ENCODE data around the gene CGB7. TPM values are rescaled to one million over a fixed set of nuclear protein-coding genes. Genes with fewer than 3 reads are reported as not detected.

CGB7 gene
- total and polyA plus RNA-seq, 2 of the 13 experiments (the other 11 are each of a cell fraction or from before 2014, with no cell fraction given), result 0.07 TPM; not detected in 1

DNA sequence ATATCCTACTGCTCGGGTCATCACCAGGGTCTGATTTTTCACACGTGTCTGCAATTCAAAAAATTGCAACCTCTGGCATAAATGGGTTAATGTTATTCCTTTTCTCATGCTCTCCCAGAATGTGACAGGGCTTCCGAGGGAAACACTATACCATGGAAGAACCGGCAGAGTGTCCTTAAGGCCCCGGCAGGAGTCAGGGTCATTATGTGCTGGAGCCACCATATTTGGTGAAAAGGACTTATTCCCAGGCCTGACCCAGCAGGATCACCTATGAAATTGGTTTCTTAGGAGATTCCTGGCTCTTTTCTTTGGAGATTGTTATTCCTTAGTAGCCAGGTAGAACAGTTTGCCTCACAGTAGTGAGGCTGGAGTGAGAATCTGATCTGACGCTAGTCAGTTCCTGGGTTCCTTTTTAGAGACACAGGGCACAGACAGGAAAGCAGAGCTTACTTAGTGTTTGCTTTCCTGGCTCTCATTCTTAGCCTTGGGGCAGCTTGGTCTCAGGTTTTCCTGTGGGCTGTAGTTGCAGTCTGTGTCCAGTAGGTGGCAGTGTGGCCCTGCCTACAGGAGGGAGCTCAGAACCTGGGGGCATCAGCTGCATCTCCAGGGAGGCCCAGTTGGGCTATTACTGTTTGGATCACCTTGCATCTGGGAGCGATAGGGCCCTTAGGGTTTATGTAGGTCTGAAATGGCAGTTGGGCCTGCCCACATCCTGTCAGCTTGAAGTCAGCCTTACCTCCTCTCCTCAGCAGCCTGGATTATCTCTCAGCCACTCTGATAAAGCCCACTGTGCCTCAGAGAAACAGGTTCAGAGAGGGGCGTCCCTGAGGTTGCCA lies 40.1 kb upstream of the CGB7 start (continued):
- TF ChIP-seq TP53 (CRISPR knock-in tag; conservative IDR thresholded peaks at IDR 0.05) (no peak), KMT2A (CRISPR knock-in tag; IDR thresholded peaks at IDR 0.05) (no peak), FOXK2 (IDR thresholded peaks at IDR 0.05) (no peak), ZFP41 (CRISPR knock-in tag; IDR thresholded peaks at IDR 0.05; ENCODE audit: borderline replicate concordance) (no peak), YEATS2 (CRISPR knock-in tag; IDR thresholded peaks at IDR 0.05; ENCODE audit: borderline replicate concordance) (no peak), ZNF878 (CRISPR knock-in tag; IDR thresholded peaks at IDR 0.05) (no peak), ZEB1 (IDR thresholded peaks at IDR 0.05; ENCODE audit: insufficient replicate concordance, low read depth) (no peak), ZNF484 (CRISPR knock-in tag; IDR thresholded peaks at IDR 0.05; ENCODE audit: borderline replicate concordance, low read depth) (no peak), STAG1 (CRISPR knock-in tag; IDR thresholded peaks at IDR 0.05) (peak; percentile 90), KLF13 (CRISPR knock-in tag; IDR thresholded peaks at IDR 0.05) (no peak), PHF5A (CRISPR knock-in tag; IDR thresholded peaks at IDR 0.05; ENCODE audit: low read depth, unreplicated experiment) (no peak), ARNT2 (CRISPR knock-in tag; IDR thresholded peaks at IDR 0.05; ENCODE audit: low read depth) (no peak), FIP1L1 (IDR thresholded peaks at IDR 0.05; ENCODE audit: borderline replicate concordance, insufficient read depth, low read depth, low read length) (no peak), KDM2A (CRISPR knock-in tag; IDR thresholded peaks at IDR 0.05; ENCODE audit: borderline replicate concordance, low read depth) (no peak), ZNF264 (CRISPR knock-in tag; IDR thresholded peaks at IDR 0.05) (no peak), SETDB1 (CRISPR knock-in tag; IDR thresholded peaks at IDR 0.05; ENCODE audit: borderline replicate concordance) (no peak), FOSL2 (CRISPR knock-in tag; IDR thresholded peaks at IDR 0.05) (no peak; the same call in 1 of the 2 replicates)
- TF ChIP-seq, protein P1, sequence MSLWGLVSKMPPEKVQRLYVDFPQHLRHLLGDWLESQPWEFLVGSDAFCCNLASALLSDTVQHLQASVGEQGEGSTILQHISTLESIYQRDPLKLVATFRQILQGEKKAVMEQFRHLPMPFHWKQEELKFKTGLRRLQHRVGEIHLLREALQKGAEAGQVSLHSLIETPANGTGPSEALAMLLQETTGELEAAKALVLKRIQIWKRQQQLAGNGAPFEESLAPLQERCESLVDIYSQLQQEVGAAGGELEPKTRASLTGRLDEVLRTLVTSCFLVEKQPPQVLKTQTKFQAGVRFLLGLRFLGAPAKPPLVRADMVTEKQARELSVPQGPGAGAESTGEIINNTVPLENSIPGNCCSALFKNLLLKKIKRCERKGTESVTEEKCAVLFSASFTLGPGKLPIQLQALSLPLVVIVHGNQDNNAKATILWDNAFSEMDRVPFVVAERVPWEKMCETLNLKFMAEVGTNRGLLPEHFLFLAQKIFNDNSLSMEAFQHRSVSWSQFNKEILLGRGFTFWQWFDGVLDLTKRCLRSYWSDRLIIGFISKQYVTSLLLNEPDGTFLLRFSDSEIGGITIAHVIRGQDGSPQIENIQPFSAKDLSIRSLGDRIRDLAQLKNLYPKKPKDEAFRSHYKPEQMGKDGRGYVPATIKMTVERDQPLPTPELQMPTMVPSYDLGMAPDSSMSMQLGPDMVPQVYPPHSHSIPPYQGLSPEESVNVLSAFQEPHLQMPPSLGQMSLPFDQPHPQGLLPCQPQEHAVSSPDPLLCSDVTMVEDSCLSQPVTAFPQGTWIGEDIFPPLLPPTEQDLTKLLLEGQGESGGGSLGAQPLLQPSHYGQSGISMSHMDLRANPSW (CRISPR knock-in tag; IDR thresholded peaks at IDR 0.05; ENCODE audit: borderline replicate concordance), result no peak
- TF ChIP-seq, protein P2, sequence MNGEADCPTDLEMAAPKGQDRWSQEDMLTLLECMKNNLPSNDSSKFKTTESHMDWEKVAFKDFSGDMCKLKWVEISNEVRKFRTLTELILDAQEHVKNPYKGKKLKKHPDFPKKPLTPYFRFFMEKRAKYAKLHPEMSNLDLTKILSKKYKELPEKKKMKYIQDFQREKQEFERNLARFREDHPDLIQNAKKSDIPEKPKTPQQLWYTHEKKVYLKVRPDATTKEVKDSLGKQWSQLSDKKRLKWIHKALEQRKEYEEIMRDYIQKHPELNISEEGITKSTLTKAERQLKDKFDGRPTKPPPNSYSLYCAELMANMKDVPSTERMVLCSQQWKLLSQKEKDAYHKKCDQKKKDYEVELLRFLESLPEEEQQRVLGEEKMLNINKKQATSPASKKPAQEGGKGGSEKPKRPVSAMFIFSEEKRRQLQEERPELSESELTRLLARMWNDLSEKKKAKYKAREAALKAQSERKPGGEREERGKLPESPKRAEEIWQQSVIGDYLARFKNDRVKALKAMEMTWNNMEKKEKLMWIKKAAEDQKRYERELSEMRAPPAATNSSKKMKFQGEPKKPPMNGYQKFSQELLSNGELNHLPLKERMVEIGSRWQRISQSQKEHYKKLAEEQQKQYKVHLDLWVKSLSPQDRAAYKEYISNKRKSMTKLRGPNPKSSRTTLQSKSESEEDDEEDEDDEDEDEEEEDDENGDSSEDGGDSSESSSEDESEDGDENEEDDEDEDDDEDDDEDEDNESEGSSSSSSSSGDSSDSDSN (CRISPR knock-in tag; IDR thresholded peaks at IDR 0.05), result no peak
- TF ChIP-seq, protein P3, sequence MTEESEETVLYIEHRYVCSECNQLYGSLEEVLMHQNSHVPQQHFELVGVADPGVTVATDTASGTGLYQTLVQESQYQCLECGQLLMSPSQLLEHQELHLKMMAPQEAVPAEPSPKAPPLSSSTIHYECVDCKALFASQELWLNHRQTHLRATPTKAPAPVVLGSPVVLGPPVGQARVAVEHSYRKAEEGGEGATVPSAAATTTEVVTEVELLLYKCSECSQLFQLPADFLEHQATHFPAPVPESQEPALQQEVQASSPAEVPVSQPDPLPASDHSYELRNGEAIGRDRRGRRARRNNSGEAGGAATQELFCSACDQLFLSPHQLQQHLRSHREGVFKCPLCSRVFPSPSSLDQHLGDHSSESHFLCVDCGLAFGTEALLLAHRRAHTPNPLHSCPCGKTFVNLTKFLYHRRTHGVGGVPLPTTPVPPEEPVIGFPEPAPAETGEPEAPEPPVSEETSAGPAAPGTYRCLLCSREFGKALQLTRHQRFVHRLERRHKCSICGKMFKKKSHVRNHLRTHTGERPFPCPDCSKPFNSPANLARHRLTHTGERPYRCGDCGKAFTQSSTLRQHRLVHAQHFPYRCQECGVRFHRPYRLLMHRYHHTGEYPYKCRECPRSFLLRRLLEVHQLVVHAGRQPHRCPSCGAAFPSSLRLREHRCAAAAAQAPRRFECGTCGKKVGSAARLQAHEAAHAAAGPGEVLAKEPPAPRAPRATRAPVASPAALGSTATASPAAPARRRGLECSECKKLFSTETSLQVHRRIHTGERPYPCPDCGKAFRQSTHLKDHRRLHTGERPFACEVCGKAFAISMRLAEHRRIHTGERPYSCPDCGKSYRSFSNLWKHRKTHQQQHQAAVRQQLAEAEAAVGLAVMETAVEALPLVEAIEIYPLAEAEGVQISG (CRISPR knock-in tag; IDR thresholded peaks at IDR 0.05), result peak; percentile 29; the same call in 1 of the 2 replicates
- TF ChIP-seq, protein P4, sequence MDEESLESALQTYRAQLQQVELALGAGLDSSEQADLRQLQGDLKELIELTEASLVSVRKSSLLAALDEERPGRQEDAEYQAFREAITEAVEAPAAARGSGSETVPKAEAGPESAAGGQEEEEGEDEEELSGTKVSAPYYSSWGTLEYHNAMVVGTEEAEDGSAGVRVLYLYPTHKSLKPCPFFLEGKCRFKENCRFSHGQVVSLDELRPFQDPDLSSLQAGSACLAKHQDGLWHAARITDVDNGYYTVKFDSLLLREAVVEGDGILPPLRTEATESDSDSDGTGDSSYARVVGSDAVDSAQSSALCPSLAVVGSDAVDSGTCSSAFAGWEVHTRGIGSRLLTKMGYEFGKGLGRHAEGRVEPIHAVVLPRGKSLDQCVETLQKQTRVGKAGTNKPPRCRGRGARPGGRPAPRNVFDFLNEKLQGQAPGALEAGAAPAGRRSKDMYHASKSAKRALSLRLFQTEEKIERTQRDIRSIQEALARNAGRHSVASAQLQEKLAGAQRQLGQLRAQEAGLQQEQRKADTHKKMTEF (CRISPR knock-in tag; IDR thresholded peaks at IDR 0.05), result no peak
